Gastrocnemius medialis (tissue), 4 donors: ENCODE measurements around the gene ZBTB18. TPM values are rescaled to one million over a fixed set of nuclear protein-coding genes. Genes with fewer than 3 reads are reported as not detected.

ENCODE experiments used
- ATAC-seq, 2 donors: fragments of 150-250 bp; one replicate each; pipeline ENCODE4 v1.9.1; 2016
- DNase-seq, 2 donors: peaks; one replicate each; pipeline ENCODE4 v3.0.0-alpha.2; 2019
- H3K27ac ChIP-seq, 4 donors: fragments of 200-600 bp; sonication (generic); 1 replicate in 1 of 4; 2 replicates in 3 of 4; pipeline ENCODE4 v1.5.1; 2016 to 2018; ENCODE audit warnings: mild to moderate bottlenecking in 2 of 4, moderate library complexity in 1 of 4
- H3K27me3 ChIP-seq, 3 donors: fragments of 200-600 bp; sonication (generic) in 2 of 3; 1 replicate in 1 of 3; 2 replicates in 2 of 3; pipeline versions ENCODE4 v1.5.1 to v1.6.0; 2016 to 2019; ENCODE audit warnings: mild to moderate bottlenecking in 1 of 3, moderate library complexity in 1 of 3
- H3K36me3 ChIP-seq, 2 donors: fragments of 200-600 bp; sonication (generic) in 1 of 2; one replicate each; pipeline ENCODE4 v1.5.1; 2017 to 2018
- H3K4me1 ChIP-seq, 2 donors: fragments of 200-600 bp; sonication (generic) in 1 of 2; one replicate each; pipeline ENCODE4 v1.5.1; 2016 to 2017; ENCODE audit warnings: mild to moderate bottlenecking in 2 of 2
- H3K4me3 ChIP-seq, 4 donors: fragments of 200-600 bp; sonication (generic) in 3 of 4; 1 replicate in 1 of 4; 2 replicates in 3 of 4; pipeline ENCODE4 v1.5.1; 2016 to 2019; ENCODE audit warnings: mild to moderate bottlenecking in 2 of 4
- H3K9me3 ChIP-seq, 3 donors: fragments of 200-600 bp; sonication (generic) in 2 of 3; 1 replicate in 1 of 3; 2 replicates in 2 of 3; pipeline ENCODE4 v1.5.1; 2016 to 2019
- CTCF ChIP-seq, 5 experiments: fragments of 450-650 bp in 3 of 5; fragments of 200-600 bp in 2 of 5; sonication (generic) in 2 of 5; IDR thresholded peaks in 4 of 5; conservative IDR thresholded peaks in 1 of 5; 1 replicate in 4 of 5; 2 replicates in 1 of 5; pipeline ENCODE4 v1.5.1; 2016 to 2019; ENCODE audit warnings: antibody characterized with exemption in 5 of 5, mild to moderate bottlenecking in 3 of 5, moderate library complexity in 3 of 5
- POLR2A ChIP-seq, 2 donors: fragments of 450-650 bp; IDR thresholded peaks; one replicate each; pipeline ENCODE4 v1.6.1; 2017; ENCODE audit warnings: antibody characterized with exemption in 2 of 2, mild to moderate bottlenecking in 2 of 2, moderate library complexity in 2 of 2
- in situ Hi-C, 4 donors: fragments of 200-750 bp; cut with MboI; loops; one replicate each; pipeline versions ENCODE4 v1.15.0 to v1.8.0; 2017; ENCODE audit warnings: low sequenced_read_pairs in 4 of 4
- intact Hi-C: fragments of 100-400 bp; cut with DNase I; formaldehyde crosslinking; loops from one replicate; pipeline ENCODE4 v1.15.1; 2023; ENCODE audit warnings: low total_unique reads
- total RNA-seq, 4 donors: library from RNA; depleted of rRNA; stranded (reverse); fragments of >200 nt; gene quantifications; one replicate each; pipeline versions ENCODE4 v1.1.0 to v1.2.3, GENCODE V29; 2016

Gene ZBTB18
- total RNA-seq, 4 donors from 2014 or later: 48.2 to 60.7 (median 55.5) TPM

- TF ChIP-seq POLR2A (IDR thresholded peaks at IDR 0.05) (no peak), CTCF (IDR thresholded peaks at IDR 0.05 in 4 of 5, conservative IDR thresholded peaks at IDR 0.05 in 1 of 5) (no peak)
- intact Hi-C loops: no loop called here
- H3K27ac ChIP-seq: no peak overlapping the region
- no peaks in the 10 kb centered on the region for H3K27me3 ChIP-seq
- no peaks in the 10 kb centered on the region for H3K9me3 ChIP-seq
- H3K36me3 ChIP-seq: no peaks in the 10 kb centered on the region
- DNase-seq (no peak), ATAC-seq (no peak)
- H3K4me3 ChIP-seq: no peak overlapping the region
- in situ Hi-C loops: no loop called here
- no peaks in the 10 kb centered on the region for H3K4me1 ChIP-seq
Measured at GRCh38 chr1:244029124-244029523, 22.0 kb upstream of the ZBTB18 start.

DNA sequence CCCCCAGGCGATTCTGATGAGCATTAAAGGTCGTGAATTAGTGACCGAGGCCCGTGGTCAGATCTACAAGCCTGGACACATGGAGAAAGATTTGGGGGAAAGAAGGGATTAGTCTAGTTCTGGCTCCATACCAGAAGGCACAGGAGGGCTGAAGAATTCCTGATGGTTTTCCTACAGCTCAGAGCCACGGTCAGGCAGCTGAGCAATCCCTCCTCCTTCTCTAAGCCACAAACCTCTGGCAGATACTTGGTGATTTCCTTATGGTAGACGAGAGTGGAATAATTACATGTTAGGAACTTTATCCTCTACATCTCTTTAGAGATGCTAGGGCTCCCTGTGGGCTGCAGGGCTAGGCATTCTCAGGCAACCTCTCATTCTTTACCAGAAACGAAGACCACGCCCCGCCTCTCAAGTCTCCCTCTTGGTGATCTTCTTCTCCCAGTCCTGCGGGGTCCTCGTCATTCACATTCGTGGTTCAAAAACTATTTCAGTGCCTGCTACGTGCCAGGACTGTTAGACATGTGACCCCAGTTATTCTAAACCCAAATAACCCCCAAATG, 20.5 kb upstream of the ZBTB18 start:
- intact Hi-C loops (no loop called here), in situ Hi-C loops (no loop called here)
- H3K27ac ChIP-seq: no peak overlapping the region
- H3K9me3 ChIP-seq: no peaks in the 10 kb centered on the region
- H3K4me3 ChIP-seq: no peak overlapping the region
- no peaks in the 10 kb centered on the region for H3K4me1 ChIP-seq
- DNase-seq: no peak
- no peak for ATAC-seq
- TF ChIP-seq POLR2A (IDR thresholded peaks at IDR 0.05) (no peak), CTCF (IDR thresholded peaks at IDR 0.05 in 4 of 5, conservative IDR thresholded peaks at IDR 0.05 in 1 of 5) (no peak)
- H3K27me3 ChIP-seq: no peaks in the 10 kb centered on the region
- no peaks in the 10 kb centered on the region for H3K36me3 ChIP-seq

DNA sequence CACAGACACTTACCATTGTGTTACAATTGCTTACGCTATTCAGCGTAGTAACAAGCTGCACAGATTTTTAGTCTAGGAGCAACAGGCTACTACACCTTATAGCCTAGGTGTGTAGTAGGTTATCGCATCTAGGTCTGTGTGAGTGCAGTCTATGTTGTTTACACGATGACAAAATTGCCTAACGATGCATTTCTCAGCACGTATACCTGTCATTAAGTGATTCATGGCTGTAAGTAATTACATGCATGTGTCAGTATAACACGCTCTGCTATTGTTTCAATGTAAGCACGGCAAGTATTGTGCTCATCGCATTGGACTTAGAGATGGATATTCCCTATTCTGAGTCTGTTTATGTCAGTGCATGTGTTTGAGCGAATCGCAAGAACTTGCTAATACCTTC, 15.7 kb upstream of the ZBTB18 start:
- in situ Hi-C loops: no loop called here
- ATAC-seq (no peak), DNase-seq (no peak)
- Histone ChIP-seq H3K36me3 (no peaks in the 10 kb centered on the region), H3K9me3 (no peaks in the 10 kb centered on the region), H3K4me1 (no peaks in the 10 kb centered on the region), H3K4me3 (no peak overlapping the region), H3K27me3 (no peaks in the 10 kb centered on the region), H3K27ac (no peak overlapping the region)
- intact Hi-C loops: no loop called here
- no peak for TF ChIP-seq CTCF (IDR thresholded peaks at IDR 0.05 in 4 of 5, conservative IDR thresholded peaks at IDR 0.05 in 1 of 5)
- no peak for TF ChIP-seq POLR2A (IDR thresholded peaks at IDR 0.05)

- Histone ChIP-seq H3K4me3 (no peak overlapping the region), H3K4me1 (no peaks in the 10 kb centered on the region), H3K27ac (no peak overlapping the region), H3K9me3 (no peaks in the 10 kb centered on the region), H3K27me3 (no peaks in the 10 kb centered on the region), H3K36me3 (no peaks in the 10 kb centered on the region)
- intact Hi-C loops (no loop called here), in situ Hi-C loops (no loop called here)
- no peak for ATAC-seq
- TF ChIP-seq CTCF (IDR thresholded peaks at IDR 0.05 in 4 of 5, conservative IDR thresholded peaks at IDR 0.05 in 1 of 5) (no peak), POLR2A (IDR thresholded peaks at IDR 0.05) (no peak)
- no peak for DNase-seq
Measured at GRCh38 chr1:244037252-244037651, 13.8 kb upstream of the ZBTB18 start.
